Non-pigmented ciliary epithelial cell (primary cell): Measurements from ENCODE around the gene FSTL4.
"Not testable (repeated sequence)": the region's sequence is repeated elsewhere in the genome, so short reads cannot be mapped to it uniquely, and the experiment has no call there.

Experiments used
- DNase-seq: peaks from one replicate; pipeline ENCODE4 v3.0.0-alpha.2; 2010; ENCODE audit warnings: low read depth

Gene FSTL4

DNA sequence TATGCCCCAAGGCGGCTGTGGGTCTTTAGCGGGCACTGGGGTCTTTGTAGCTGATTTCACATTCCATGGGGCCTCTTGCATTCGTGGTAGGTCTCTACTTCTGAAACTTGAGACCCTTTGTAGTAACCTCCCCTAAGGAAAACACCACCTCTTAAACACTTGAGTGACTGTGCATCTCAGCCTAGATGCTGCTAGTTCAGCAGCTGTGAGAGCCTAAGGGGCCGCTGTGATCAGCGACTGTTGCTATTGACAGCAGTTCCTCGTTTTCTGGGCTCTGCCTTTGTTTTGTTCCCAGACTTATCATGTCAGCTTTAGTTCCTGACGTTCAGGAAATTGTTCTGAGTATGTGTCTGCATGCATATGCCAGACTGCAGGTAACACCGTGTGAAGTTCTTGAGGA lies 389.4 kb downstream of the FSTL4 start:
- no peak for DNase-seq

DNA sequence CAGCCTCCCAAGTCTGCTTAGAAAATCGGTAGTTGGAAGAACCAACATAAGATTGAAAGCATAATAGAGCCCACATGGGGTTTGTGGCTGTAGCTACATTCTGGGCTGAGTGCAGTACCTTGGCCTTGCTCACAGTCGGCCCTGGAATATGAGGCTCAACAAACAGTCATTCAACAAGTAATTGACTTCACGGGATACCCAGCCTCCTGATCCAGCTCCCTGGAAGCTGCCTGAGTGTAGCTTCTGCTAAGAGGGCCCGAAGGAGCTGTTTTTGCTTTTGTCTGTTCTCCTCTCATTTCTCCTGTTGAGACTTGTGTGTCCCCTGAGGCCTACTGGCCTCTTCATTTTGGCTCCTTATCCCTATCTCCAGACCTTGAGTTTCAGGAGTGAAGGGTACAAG lies 389.8 kb downstream of the FSTL4 start:
- no peak for DNase-seq

DNA sequence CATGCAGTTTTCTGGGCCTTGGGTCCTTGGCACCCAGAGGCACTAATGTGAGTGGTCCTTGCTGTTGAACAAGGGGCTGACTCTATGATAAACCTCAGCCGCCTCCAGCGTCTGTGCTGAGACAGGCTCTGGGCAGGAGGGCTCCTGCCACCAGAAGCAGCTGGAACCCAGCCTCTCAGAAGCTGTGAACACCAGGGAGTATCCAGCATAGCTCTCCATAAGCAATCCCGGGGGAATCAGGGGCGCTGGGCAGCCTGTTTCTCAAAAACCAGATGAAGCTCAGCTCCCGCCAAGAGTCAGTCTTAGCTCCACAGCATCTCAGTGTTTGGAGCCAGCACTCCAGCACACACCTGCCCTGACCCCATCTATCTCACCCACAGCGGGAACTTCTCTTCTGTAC lies 390.3 kb downstream of the FSTL4 start:
- DNase-seq, result no peak

DNA sequence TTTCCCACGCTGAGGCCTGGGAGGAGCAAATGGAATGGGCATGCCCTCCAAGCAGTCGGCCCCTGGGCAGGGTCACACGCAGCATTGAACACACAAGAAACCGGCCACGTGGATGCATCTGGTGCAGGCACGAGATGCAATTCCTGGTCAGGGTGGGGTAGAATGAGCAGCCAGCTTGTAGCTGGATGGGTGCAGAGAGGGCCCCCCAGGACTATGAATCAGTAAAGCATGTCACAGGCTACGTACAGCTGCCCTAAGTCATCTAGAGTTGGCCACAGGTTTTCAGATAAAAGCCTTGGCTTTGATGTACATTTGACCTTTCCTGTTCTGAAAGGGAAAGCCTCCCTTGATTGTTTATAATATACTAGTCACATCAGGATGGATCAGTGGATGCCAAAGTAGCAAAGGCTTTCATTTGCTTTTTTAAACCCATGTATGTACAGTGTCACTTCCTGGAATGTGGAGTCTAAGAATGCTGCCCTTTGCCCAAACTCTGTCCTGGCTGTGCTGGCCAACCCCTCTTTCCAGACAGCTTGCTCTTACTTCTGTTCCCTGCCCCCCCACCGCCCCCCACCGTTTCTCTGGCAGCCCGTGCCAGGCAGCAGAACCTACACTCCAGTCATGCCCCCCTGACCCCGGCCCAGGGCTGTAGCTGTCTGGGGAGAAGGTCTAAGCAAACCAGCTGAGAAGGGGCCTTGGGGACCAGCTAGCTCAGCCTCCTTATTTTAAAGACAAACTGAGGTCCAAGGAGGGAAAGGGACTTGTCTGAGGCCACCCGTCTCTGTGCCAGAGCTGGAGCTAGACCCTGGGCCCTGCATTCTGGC lies 391.3 kb downstream of the FSTL4 start:
- DNase-seq, result no peak

DNA sequence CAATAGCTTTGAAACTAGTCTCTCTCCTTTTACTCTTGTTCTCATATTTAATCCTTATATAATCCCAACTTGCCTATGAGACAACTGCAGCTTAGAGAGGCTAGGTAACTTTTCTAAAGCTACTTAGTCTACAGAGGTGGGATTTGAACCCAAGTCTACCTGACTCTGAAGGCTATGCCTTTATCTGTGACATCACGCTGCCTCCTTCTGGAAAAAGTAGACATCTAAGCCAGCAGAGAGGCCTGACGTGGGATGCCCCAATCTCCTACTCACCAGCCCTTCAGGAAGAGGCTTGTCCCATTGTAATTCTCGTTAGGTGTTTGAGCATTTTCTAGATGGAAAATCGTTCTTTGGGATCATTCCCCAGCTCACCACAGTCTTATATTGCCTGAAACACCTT lies 393.0 kb downstream of the FSTL4 start:
- DNase-seq, result no peak

DNA sequence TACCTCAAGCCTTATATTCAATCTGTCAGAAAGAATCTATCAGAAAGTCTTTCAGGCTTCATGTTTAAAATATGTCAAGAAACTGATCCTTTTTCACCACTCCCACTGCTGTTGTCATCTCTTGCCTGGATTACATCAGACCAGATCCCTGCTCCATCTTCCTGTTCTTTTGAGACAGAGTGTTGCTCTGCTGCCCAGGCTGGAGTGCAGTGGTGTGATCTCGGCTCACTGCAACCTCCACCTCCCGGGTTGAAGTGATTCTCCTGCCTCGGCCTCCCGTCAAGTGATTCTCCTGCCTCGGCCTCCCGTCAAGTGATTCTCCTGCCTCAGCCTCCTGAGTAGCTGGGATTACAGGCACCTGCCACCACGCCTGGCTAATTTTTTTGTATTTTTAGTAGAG lies 396.2 kb downstream of the FSTL4 start:
- not testable (repeated sequence) for DNase-seq

DNA sequence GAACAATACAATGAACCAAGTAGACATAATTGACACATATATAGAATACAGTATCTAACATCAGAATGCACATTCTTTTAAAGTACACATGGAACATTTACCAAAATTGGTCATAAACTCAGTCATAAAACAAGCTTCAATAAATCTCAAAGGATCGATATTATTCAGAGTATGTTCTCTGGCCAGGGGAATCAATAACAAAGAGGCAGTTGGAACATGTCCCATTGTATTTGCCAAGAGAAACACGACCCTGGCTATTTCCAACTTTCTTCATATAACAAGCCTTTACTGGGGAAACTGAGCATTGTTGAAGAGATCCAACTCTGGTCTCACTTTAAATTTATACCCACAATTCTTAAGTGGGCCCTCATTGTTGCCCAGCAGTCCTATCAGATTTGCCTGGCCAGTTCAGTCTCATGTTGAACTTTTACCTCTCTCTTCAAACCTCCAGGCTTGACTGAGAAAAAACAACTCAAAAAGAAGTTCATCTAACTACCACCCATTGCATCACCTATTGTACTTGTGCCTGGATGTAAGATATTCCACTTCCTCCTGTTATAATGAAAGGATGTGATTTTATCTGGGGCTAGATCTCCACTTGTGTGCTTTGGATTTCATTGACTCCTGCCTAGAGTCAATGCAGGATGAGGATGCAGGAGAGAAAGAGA lies 398.1 kb downstream of the FSTL4 start:
- no peak for DNase-seq

DNA sequence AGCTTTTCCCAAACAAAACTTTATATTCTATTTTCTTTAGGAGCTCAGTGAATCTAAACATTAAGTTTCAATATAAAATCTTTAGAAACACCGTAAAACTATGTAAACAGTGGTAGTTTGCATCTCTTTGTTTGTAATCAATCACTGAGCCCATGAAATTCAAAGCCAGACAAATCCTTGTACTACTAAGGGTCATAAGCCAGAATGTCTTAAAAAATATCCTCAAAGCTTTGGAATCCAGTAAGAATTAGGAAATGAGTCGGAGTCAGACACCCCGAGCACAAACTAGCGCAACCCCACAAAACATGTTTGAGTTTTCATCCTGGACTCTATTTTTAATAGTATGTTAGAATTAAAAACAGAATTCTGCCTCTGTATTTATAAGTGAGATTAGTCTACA lies 406.7 kb downstream of the FSTL4 start:
- DNase-seq, result no peak

DNA sequence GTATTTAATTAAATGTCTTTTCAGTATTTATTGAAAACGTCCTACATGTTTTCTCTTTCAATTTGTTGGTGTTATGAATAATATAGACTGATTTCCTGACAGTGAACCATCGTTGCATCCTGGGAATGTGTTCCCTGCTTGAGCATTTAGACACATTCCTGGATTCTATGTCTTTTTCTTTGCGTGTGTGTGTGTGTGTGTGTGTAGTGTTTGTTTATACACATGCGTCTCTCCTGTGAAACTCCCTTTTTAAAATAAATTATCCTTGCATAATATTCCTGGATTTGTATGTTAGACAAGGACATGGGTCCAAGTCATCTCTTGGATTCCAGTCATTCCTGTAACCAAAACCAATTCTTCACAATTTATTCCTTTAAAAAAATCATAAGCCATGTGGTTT lies 407.1 kb downstream of the FSTL4 start:
- no peak for DNase-seq

DNA sequence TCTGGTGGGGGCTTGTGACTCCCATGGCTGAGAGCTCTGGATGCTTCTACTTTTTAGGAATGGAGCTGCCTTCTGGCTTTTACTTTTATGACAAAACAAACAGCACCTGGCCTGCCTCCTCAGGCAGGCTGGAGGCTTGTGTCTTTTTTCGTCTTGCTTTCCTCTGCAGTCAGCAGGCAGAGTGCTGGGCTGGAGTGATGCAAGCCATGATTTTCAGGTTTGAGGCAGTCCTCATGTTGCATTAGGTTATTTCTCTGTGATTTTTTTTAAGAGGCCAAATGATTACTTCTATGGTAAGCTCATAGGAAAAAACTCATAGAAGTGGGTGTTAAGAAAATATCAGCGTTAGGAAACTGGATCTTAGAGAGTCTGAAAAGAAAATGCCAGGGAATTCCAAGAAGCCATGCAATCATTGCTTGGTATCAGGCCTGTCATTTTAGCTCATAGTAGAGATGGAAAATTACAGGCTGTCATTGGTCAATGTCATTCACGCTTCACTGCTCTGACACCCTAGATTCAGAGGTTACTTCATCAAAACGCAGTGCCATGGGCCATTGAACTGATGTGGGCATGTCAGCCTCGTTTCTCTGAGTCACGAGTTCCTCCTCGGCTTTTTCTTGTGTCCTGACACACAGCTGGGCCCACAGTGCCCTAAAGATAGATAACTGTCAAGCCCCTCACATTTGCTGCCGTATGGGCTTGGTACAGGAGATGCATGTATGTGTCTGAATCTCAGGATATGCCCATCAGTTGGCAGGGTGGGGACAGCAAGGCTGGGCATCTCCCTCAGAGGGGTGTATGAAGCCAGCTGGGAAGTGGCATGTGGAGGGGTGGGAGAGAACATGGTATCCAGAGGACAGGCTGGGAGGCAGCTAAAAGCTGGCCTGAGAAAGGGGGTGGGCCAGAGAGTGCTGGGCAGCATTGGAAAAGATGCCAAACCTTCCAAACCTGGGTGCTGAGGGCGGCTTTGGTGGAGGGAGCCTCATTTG lies 408.7 kb downstream of the FSTL4 start:
- DNase-seq, result no peak

DNA sequence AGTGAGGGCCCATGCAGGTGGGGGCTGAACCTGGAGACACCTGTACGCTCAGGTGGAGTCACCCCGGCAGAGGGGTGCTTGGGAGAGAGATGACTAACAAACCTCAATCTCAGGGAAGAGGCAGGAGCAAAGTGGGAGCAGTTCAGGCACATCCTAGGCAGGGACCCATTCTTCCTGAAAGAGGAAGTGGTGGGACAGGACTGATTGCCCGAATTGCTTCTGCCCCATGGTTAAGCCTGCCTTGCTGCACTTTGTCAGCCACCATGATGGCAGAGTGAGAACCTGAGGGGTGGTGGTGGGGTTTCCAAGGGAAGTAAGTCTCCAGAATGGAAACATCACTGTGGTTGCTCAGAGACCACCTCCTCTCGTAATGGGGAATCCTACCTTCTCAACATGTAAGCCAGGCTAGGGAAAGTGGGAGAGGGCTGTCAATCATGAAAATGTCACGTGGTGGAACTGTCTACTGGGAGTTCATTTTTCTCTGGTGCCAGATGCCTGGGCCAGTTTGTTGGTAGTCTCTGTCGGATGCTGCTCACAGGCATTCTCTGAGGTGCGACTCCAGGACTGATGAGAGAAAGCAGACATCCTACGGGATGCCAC lies 410.2 kb downstream of the FSTL4 start:
- DNase-seq, result no peak

DNA sequence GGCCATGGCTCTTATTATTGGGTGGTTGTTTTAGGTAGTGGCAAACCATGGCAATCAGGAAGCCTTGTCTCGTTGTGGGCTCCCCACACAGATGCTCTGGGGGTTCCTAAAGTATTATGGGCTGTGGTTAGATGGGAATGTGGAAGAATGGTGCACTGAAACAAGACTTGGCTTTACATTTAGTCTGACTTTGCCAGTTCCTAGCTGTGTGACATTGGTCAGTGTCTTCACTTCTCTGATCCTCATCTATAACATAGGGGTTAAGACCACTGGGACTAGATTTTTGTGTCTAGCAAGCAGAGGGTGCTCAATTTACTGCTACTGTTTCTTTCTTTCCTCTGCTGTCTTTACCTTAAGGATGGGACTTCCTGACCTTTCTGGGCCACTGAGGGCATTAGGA lies 411.0 kb downstream of the FSTL4 start:
- DNase-seq, result no peak

DNA sequence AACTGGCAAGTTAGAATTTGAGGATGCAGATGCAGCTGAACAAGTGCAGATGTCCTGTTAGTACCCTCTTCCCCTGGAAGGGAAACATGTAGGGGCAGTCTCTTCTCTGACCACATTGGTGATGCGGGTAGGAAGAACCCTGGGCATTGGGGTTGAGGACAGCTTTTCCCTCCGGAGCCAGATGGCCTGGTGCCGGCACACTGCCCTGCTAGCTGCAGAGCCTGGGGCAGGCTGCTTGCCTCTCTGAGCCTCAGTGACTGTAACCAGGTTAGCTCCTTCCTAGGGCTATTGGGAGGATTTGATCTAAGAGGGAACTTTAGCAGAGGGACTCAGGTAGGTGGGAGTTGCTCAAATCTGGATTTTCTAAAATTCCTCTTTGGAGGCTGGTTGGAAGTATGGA lies 412.1 kb downstream of the FSTL4 start:
- no peak for DNase-seq

DNA sequence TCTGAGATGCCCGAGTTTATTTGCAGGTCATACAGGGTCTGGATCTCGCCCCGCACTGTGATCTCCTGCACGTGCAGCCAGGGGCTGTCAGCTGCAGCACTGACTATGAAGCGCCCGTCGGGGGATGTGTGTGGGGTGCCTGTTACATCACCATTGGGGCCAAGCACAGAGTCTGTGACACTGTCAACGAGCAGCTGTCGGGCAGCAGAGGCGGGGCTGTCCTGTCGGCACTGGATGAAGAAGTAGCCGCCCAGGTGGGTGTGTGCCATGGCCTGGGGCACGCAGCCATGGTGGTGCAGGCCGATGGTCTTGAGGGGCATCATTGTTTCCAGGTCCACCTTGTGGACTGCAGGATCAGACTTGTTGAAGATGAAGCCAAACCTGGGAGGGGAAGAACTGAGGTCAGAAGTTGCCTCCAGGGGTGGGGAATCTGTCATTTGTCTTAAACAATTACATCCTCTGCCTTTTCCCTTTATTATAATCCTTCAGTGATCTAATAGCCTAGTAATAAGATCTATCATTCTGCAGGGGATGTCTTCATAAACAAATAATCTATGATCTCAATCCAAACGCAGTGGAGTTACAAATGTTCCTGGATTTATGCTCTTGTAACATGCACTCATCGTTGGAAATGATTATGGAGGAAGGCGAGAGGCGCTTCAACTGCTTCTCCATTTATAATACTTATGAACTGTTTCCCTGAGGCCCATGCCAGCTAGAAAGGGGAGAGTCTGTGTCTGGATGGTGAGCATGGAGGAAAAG lies 412.7 kb downstream of the FSTL4 start:
- no peak for DNase-seq

DNA sequence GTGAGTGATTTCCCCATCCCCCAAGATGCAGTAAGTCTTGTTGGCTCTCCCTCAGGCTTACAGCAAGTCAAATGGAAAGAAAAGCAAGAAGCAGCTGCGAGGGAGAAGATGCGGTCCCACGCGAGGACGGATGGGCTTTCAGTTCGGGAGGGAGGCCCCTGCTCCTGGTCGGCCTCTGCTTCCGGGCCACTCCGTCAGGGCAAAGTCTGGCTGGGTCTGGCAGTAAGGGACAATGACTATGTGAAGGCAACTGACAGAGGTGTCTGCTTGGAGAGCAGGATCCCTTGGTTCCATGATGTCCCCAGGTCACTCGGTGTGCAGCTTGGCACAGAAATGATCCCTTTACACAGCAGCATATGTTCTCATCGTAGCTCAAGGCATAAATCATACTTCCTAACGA lies 413.8 kb downstream of the FSTL4 start:
- DNase-seq, result no peak

DNA sequence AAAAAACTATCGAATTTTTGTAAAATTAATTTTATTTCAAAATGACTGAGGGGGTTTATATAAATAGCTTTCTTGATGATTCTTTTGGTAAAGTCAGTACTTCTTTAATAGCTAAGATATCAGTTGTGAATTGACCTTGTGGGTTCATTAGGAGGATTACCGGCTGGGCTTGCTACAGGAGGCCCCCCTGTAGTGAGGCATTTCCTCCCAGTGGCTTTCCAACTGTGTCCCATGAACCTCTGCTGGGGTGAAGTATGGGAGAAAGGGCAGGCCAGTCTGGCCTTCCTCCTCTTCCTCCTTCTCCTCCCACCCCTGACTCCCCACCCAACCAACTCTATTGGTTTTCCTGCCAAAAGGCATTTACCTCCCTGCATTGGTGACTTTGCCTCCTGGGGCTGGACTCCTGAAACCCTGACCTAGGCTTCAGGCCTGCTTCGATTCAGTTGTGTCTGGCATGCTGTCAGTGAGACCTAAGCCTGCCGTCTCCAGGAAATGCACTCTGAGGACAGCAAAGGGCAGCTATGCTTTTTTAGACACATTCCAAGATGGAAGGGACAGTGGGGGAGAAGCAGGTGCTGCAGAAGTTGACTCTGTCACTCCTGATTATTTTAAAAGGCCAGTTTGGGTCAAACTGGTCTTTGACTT lies 415.8 kb downstream of the FSTL4 start:
- no peak for DNase-seq

DNA sequence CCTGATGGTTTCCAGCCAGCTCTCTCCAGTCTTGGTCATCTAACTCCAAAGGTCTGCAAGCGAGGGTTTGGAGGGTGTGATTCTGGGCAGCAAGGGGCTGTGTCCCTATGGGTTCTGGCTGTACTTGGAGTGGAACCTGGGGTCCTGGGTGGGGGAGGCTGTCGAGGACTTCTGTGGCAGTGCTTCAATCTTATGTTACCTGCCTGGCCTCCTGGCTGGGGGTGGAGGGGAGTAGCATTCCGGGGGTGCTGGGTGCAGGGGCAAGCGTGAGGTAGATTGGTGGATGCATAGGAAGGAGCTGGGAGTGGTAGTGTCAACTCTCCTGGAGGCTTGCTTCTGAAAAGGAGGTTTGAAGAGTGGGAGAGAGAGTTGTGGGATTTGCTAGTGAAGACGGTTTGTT lies 417.1 kb downstream of the FSTL4 start:
- DNase-seq, result no peak

DNA sequence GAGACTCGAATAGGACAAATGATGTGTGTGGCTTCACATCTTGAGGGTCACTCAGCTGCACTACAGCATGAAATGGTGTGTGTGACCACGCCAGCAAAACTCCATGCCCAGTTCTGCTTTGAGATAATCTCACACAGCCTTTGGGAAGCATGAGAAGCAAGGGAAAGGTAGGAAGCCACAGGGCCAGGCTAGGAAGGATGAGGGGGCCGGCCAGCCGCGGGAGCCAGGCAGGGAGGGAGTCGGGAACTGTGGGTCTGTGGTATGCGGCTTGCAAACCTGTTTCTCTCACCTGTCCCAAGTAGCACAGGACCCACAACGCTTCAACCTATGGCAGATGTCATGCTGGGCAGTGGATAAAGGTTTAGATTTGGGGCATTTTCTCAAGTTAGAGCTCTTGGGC lies 418.5 kb downstream of the FSTL4 start:
- no peak for DNase-seq

DNA sequence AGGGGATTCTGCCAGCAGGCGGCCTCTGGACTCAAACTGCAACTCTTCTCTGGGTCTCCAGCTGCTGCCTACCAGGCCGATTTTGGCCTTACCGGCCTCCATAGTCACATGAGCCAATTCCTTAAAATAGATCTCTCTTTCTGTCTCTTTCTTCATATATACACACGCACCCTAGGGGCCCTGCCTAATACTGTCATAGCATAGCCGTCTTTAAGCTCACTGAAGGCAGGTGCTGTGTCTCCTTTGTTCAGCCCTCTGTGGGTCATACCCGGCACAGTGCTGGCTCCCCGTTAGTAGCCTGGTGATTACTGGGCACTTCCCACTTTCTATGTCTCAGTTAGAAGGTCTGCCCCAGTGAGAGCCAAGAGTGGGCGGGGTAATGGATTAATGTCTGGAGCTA lies 419.6 kb downstream of the FSTL4 start:
- DNase-seq, result no peak

DNA sequence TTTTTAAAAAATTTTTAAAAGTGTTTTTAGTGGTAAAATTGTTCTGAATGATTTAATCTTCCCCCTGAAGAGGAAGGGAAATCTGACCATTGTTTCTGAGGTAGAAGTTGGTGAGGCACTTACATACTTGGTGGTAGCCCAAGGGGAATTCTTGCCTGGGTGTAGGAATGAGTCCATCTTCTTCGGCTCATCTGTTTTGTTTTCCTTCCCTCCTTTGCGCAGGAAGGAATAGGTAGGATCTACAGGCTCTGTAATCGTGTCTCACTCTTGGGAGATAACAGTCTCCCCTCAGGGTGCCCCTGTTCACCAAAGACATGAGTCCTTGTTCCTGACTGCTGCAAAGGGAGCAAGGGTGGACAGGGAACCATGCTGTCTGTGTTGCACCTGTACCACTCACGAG lies 422.5 kb downstream of the FSTL4 start:
- DNase-seq, result no peak

DNA sequence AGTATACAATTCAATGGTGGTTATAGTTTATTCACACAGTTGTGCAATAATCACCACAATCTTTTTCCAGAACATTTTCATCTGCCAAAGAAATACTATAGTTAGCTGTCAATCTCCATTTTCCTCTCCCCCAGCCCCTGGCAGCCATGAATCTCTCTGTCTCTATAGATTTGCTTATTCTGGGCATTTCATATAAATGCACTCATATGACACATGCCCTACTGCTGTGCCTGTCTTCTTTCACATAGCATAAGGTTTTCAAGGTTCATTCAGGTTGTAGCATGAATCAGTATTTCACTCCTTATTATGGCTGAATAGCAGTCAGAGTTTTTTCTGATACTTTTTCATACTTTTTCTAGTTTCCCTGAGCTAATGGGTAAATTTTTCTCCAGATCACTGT lies 432.9 kb downstream of the FSTL4 start:
- no peak for DNase-seq
